IPS-18c (cell line): ENCODE measurements around the gene MVP.
"Not testable (repeated sequence)": the region's sequence is repeated elsewhere in the genome, so short reads cannot be mapped to it uniquely, and the experiment has no call there.

Experiments used
- H3K4me3 ChIP-seq: 2 replicates; pipeline ENCODE4 v1.7.0; 2013; ENCODE audit warnings: low read depth, mild to moderate bottlenecking, low read length, moderate library complexity; ENCODE audit not compliant: insufficient read depth
- H3K9me3 ChIP-seq: one replicate; pipeline ENCODE4 v1.6.1; 2013; ENCODE audit warnings: mild to moderate bottlenecking, low read length, moderate library complexity; ENCODE audit not compliant: control insufficient read depth, insufficient read depth

MVP gene

GRCh38 chr16:29876594-29877249 is 56.5 kb downstream of the MVP start:
- H3K4me3 ChIP-seq: peak overlapping the region; percentile 57

GRCh38 chr16:29877266-29877961 is 57.2 kb downstream of the MVP start:
- Histone ChIP-seq H3K4me3 (peak overlapping the region; percentile 57), H3K9me3 (no peaks in the 10 kb centered on the region)

More at GRCh38 chr16:29876594-29877249, 56.5 kb downstream of the MVP start:
- no peaks in the 10 kb centered on the region for H3K9me3 ChIP-seq

GRCh38 chr16:29878172-29878571 is 57.9 kb downstream of the MVP start:
- Histone ChIP-seq H3K9me3 (no peaks in the 10 kb centered on the region), H3K4me3 (no peak overlapping the region; the same call in 1 of the 2 replicates)

- H3K9me3 ChIP-seq: no peaks in the 10 kb centered on the region
- H3K4me3 ChIP-seq: no peak overlapping the region
Measured at GRCh38 chr16:29881050-29881449, 60.8 kb downstream of the MVP start.

- no peak overlapping the region for H3K4me3 ChIP-seq
- H3K9me3 ChIP-seq: no peaks in the 10 kb centered on the region
Measured at GRCh38 chr16:29883987-29884386, 63.7 kb downstream of the MVP start.

- H3K4me3 ChIP-seq, H3K9me3 ChIP-seq: not testable (repeated sequence)
Measured at GRCh38 chr16:29889372-29889771, 69.1 kb downstream of the MVP start.

- peaks cover 2% of the 10 kb centered on the region for H3K9me3 ChIP-seq
- H3K4me3 ChIP-seq: no peak overlapping the region
Measured at GRCh38 chr16:29891525-29892457, 71.5 kb downstream of the MVP start.

GRCh38 chr16:29892458-29892813 is 72.2 kb downstream of the MVP start:
- H3K9me3 ChIP-seq: peaks cover 2% of the 10 kb centered on the region
- H3K4me3 ChIP-seq: no peak overlapping the region

- Histone ChIP-seq H3K9me3 (peaks cover 2% of the 10 kb centered on the region), H3K4me3 (no peak overlapping the region)
Measured at GRCh38 chr16:29893553-29893952, 73.3 kb downstream of the MVP start.

- peaks cover 2% of the 10 kb centered on the region for H3K9me3 ChIP-seq
- H3K4me3 ChIP-seq: no peak overlapping the region
Measured at GRCh38 chr16:29894352-29894751, 74.1 kb downstream of the MVP start.

GRCh38 chr16:29896841-29897240 is 76.6 kb downstream of the MVP start:
- Histone ChIP-seq H3K4me3 (no peak overlapping the region), H3K9me3 (peaks cover 2% of the 10 kb centered on the region)

GRCh38 chr16:29897333-29897732 is 77.1 kb downstream of the MVP start:
- H3K4me3 ChIP-seq: peak overlapping the region; percentile 9; the same call in 1 of the 2 replicates
- H3K9me3 ChIP-seq: peaks cover 2% of the 10 kb centered on the region
